OCI-LY7 (cell line): Measurements from ENCODE around the gene LMOD2. TPM values are rescaled to one million over a fixed set of nuclear protein-coding genes. Genes with fewer than 3 reads are reported as not detected.
A peak's percentile ranks its signal among the peaks of the same experiment; 100 is the strongest.

ENCODE experiments used
- BruUV-seq: library from RNA; stranded (reverse); fragments of 400-500 nt; replicated peaks from 2 replicates; lab custom pipeline; 2021; lab: Mats Ljungman, UMichigan
- CTCF ChIA-PET: fragments of 300-600 bp; sonication (Branson Sonifier 250); formaldehyde crosslinking; loops from one replicate; lab custom pipeline; 2022; ENCODE audit warnings: antibody characterized with exemption; ENCODE audit not compliant: unreplicated experiment; lab: Charles Lee
- POLR2A ChIA-PET: fragments of 300-600 bp; sonication (Branson Sonifier 250); formaldehyde crosslinking; loops from one replicate; lab custom pipeline; 2022; ENCODE audit warnings: antibody characterized with exemption; lab: Charles Lee
- DNase-seq: peaks from one replicate; pipeline ENCODE4 v3.0.0-alpha.2; 2015; ENCODE audit warnings: low spot score
- H2AFZ ChIP-seq: fragments of 200-600 bp; sonication (generic), shearing (Covaris generic); 2 replicates; pipeline ENCODE4 v1.6.1; 2014; ENCODE audit warnings: mild to moderate bottlenecking, antibody characterized with exemption, low read length, moderate library complexity
- H3K27ac ChIP-seq: fragments of 200-600 bp; sonication (generic); 2 replicates; pipeline ENCODE4 v1.5.1; 2014; ENCODE audit warnings: mixed run types, low read depth, mild to moderate bottlenecking, moderate library complexity, low read length, inconsistent platforms; ENCODE audit not compliant: poor library complexity, severe bottlenecking
- H3K36me3 ChIP-seq: fragments of 200-600 bp; sonication (generic); 2 replicates; pipeline ENCODE4 v1.6.1; 2014; ENCODE audit warnings: mild to moderate bottlenecking, antibody characterized with exemption, low read length, moderate library complexity, mixed read lengths; ENCODE audit not compliant: insufficient read depth
- H3K4me1 ChIP-seq: fragments of 200-600 bp; sonication (generic); 2 replicates; pipeline ENCODE4 v1.5.1; 2014; ENCODE audit warnings: mild to moderate bottlenecking, low read length; ENCODE audit not compliant: insufficient read depth, poor library complexity, severe bottlenecking
- H3K4me2 ChIP-seq: fragments of 200-600 bp; sonication (generic); 2 replicates; pipeline ENCODE4 v1.6.1; 2014; ENCODE audit warnings: mild to moderate bottlenecking, low read length
- H3K4me3 ChIP-seq: fragments of 200-600 bp; sonication (generic); 2 replicates; pipeline ENCODE4 v1.5.1; 2014; ENCODE audit warnings: mild to moderate bottlenecking, low read depth, low read length; ENCODE audit not compliant: poor library complexity, severe bottlenecking
- H3K79me2 ChIP-seq: fragments of 200-600 bp; sonication (generic); 2 replicates; pipeline ENCODE4 v1.6.1; 2016; ENCODE audit warnings: low read depth, mild to moderate bottlenecking, low read length, moderate library complexity, mixed read lengths; ENCODE audit not compliant: insufficient read depth
- H3K9me2 ChIP-seq: fragments of 200-600 bp; sonication (generic); 2 replicates; pipeline ENCODE4 v1.6.1; 2016; ENCODE audit warnings: mild to moderate bottlenecking, low read length, mixed read lengths; ENCODE audit not compliant: insufficient read depth
- H3K9me3 ChIP-seq: fragments of 200-600 bp; sonication (generic); 2 replicates; pipeline ENCODE4 v1.6.1; 2014; ENCODE audit warnings: mild to moderate bottlenecking, mixed run types, low read length, mixed read lengths
- H4K20me1 ChIP-seq: fragments of 200-600 bp; sonication (generic); 2 replicates; pipeline ENCODE4 v1.6.1; 2014; ENCODE audit warnings: mild to moderate bottlenecking, antibody characterized with exemption, low read length, moderate library complexity, mixed read lengths; ENCODE audit not compliant: insufficient read depth
- EZH2phosphoT487 ChIP-seq: fragments of 200-600 bp; sonication (generic); IDR thresholded peaks from 2 replicates; pipeline ENCODE4 v1.6.1; 2018; ENCODE audit warnings: low read depth, borderline replicate concordance, mild to moderate bottlenecking, mixed run types, antibody characterized with exemption, low read length, moderate library complexity, mixed read lengths
- intact Hi-C: fragments of 100-400 bp; cut with micrococcal nuclease; formaldehyde crosslinking; loops from one replicate; pipeline ENCODE4 v1.10.0; 2022; ENCODE audit not compliant: unreplicated experiment
- total RNA-seq, 2 experiments: library from RNA; depleted of rRNA in 1 of 2; stranded (reverse); fragments of >200 nt in 1 of 2; shearing (Covaris generic) in 1 of 2; gene quantifications; 2 replicates each; pipeline ENCODE4 v1.2.3, GENCODE V29; 2014 to 2022
- TF ChIP-seq, protein P1 (sequence below): fragments of 200-600 bp; sonication (generic); conservative IDR thresholded peaks from 2 replicates; pipeline ENCODE4 v1.5.1; 2014; ENCODE audit warnings: mild to moderate bottlenecking, antibody characterized with exemption, low read length, moderate library complexity, mixed read lengths

Gene LMOD2
- total RNA-seq, 2 experiments from 2014 or later: not detected

DNA sequence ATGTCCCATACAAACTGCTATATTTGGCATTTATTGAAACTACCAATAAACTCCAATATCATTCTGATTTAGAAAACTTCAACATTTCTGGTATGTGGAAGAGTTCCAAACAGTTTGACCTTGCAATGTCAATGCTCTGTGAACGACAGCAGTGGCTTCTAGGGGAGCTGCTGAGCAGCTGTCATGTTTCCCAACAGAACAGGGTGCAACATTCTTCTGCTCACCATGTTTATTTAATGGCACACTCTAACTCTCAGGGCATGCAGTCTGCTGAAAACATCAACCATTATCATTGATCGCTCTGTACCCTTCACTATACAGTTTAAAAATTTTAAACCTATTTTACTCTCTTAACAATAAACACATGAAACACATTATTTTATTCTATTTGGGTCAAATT, 25.9 kb downstream of the LMOD2 start:
- Histone ChIP-seq H3K9me3 (no peaks in the 10 kb centered on the region), H3K4me2 (no peak overlapping the region), H3K79me2 (no peaks in the 10 kb centered on the region), H3K9me2 (no peaks in the 10 kb centered on the region), H3K4me1 (no peaks in the 10 kb centered on the region), H2AFZ (no peak overlapping the region), H3K36me3 (peaks cover 18% of the 10 kb centered on the region; the same call in 1 of the 2 replicates), H3K27ac (no peak overlapping the region), H3K4me3 (no peak overlapping the region), H4K20me1 (no peaks in the 10 kb centered on the region)
- no peak for TF ChIP-seq EZH2phosphoT487
- TF ChIP-seq, protein P1, sequence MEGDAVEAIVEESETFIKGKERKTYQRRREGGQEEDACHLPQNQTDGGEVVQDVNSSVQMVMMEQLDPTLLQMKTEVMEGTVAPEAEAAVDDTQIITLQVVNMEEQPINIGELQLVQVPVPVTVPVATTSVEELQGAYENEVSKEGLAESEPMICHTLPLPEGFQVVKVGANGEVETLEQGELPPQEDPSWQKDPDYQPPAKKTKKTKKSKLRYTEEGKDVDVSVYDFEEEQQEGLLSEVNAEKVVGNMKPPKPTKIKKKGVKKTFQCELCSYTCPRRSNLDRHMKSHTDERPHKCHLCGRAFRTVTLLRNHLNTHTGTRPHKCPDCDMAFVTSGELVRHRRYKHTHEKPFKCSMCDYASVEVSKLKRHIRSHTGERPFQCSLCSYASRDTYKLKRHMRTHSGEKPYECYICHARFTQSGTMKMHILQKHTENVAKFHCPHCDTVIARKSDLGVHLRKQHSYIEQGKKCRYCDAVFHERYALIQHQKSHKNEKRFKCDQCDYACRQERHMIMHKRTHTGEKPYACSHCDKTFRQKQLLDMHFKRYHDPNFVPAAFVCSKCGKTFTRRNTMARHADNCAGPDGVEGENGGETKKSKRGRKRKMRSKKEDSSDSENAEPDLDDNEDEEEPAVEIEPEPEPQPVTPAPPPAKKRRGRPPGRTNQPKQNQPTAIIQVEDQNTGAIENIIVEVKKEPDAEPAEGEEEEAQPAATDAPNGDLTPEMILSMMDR: no peak
- intact Hi-C loops: no loop called here
- BruUV-seq: no TSS peak
- CTCF ChIA-PET: no interaction called here
- POLR2A ChIA-PET: interaction anchor here (1.1 kb wide), 1 partner anchor 57 kb away, joined by 3 read pairs; no protein-coding TSS in a partner anchor
- DNase-seq: no peak

DNA sequence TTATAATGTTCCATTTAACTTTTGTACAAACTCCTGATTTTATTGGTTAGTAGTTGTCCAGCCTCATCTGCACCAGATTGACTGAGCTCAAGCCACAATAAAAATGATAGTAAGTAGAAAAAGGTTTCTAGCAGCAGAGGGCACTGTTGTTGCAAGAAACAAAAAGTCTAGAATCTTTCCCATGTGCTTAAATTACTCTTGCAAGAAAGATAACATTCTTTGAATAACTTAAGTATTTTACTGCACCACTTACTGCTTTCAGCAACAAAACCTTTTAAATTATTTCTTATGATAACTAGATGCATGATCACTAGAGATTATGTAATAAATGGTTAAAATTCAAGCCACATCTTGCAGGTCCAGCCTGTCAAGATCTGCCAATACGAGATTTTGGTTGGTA, 27.0 kb downstream of the LMOD2 start:
- no peak for TF ChIP-seq EZH2phosphoT487
- TF ChIP-seq, protein P1: peak; percentile 85

DNA sequence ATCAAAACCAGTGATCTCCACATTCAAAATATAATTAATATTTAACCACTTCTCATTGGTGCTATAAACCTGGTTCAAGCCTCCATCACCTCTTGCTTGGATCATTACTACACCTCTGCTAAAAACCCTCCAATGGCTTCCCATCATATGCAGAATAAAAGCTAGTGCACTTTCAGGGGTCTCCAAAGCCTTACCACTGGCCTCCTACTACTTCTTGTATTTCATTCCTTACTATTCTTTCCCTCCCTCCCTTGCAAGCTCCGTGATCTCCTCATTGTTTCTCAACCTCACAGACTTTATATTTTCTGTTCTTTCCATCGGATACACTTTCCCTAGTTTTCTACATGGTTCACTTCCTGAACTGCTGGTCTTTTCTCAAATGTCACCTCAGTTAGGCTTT, 31.5 kb downstream of the LMOD2 start:
- CTCF ChIA-PET: no interaction called here
- H3K4me2 ChIP-seq: no peak overlapping the region
- intact Hi-C loops: no loop called here

More for the DNA sequence above, 27.0 kb downstream of the LMOD2 start:
- Histone ChIP-seq H3K9me3 (no peaks in the 10 kb centered on the region), H4K20me1 (no peaks in the 10 kb centered on the region), H3K9me2 (no peaks in the 10 kb centered on the region), H3K27ac (no peak overlapping the region), H3K4me2 (no peak overlapping the region), H3K4me1 (no peaks in the 10 kb centered on the region), H3K36me3 (peaks cover 18% of the 10 kb centered on the region; the same call in 1 of the 2 replicates), H2AFZ (no peak overlapping the region), H3K4me3 (no peak overlapping the region), H3K79me2 (no peaks in the 10 kb centered on the region)
- CTCF ChIA-PET: no interaction called here
- intact Hi-C loops: loop anchor here (1.0 kb wide), 1 partner anchor 183 kb away; no protein-coding TSS in a partner anchor
- BruUV-seq: no TSS peak
- DNase-seq: peak; percentile 60
- POLR2A ChIA-PET: no interaction called here

More for the DNA sequence above, 31.5 kb downstream of the LMOD2 start:
- Histone ChIP-seq H2AFZ (no peak overlapping the region), H3K27ac (no peak overlapping the region), H3K4me1 (no peaks in the 10 kb centered on the region), H3K9me2 (no peaks in the 10 kb centered on the region), H3K9me3 (no peaks in the 10 kb centered on the region), H3K4me3 (no peak overlapping the region), H3K36me3 (peaks cover 49% of the 10 kb centered on the region), H4K20me1 (no peaks in the 10 kb centered on the region), H3K79me2 (no peaks in the 10 kb centered on the region)
- no peak for DNase-seq
- TF ChIP-seq, protein P1: no peak
- no peak for TF ChIP-seq EZH2phosphoT487
- BruUV-seq: no TSS peak
- POLR2A ChIA-PET: no interaction called here
